ENCODE results near the gene PPIE. TPM values are rescaled to one million over a fixed set of nuclear protein-coding genes. Genes with fewer than 3 reads are reported as not detected.

PPIE gene
- total and polyA plus RNA-seq, 2 of the 8 experiments (the other 6 are each of a cell fraction or from before 2014, with no cell fraction given), result 38.9 to 56.1 TPM

- DNase-seq (ENCODE audit: low read depth in 1 of 2, low spot score in 2 of 2), result no peak
- TF ChIP-seq SAP30 (IDR thresholded peaks at IDR 0.05; ENCODE audit: insufficient read depth, insufficient replicate concordance, low read length), result no peak
- peak in 1 of 3 experiments; percentile 8; a peak in 1 of 4 replicates for TF ChIP-seq CTCF (IDR thresholded peaks at IDR 0.05; ENCODE audit: control extremely low read depth in 1 of 3, insufficient read depth in 1 of 3, low read depth in 1 of 3, low read length in 3 of 3)
- TF ChIP-seq HDAC6 (IDR thresholded peaks at IDR 0.05; ENCODE audit: low read depth, low read length), result no peak
- TF ChIP-seq POU5F1 (IDR thresholded peaks at IDR 0.05; ENCODE audit: low read depth, low read length), result no peak
- no peaks in the 10 kb centered on the region for H3K79me2 ChIP-seq (ENCODE audit: control insufficient read depth in 1 of 2, insufficient read depth in 2 of 2, low read length in 2 of 2)
- H2BK12ac ChIP-seq (ENCODE audit: low read depth, low read length), result no peak overlapping the region
- H3K27ac ChIP-seq (ENCODE audit: low read depth, low read length), result no peak overlapping the region
- H3K18ac ChIP-seq (ENCODE audit: extremely low read depth, low read length), result no peak overlapping the region
- H4K8ac ChIP-seq (ENCODE audit: extremely low read depth, insufficient read depth, low read length), result no peak overlapping the region
- H3K79me1 ChIP-seq (ENCODE audit: low read depth, low read length), result no peaks in the 10 kb centered on the region
- H2BK15ac ChIP-seq (ENCODE audit: low read length), result no peak overlapping the region
- no peaks in the 10 kb centered on the region for H3K9me3 ChIP-seq (ENCODE audit: insufficient read depth in 2 of 2, low read depth in 1 of 2, low read length in 1 of 2)
- no peak overlapping the region for H3K56ac ChIP-seq (replicated peaks; ENCODE audit: insufficient read length, low read depth, low read length)
- H4K91ac ChIP-seq (replicated peaks; ENCODE audit: insufficient read length, low read length), result no peak overlapping the region
- no peak overlapping the region for H4K5ac ChIP-seq (ENCODE audit: insufficient read length, low read depth, low read length)
- no peak overlapping the region for H2AK5ac ChIP-seq (ENCODE audit: low read depth, low read length)
- no peak overlapping the region for H2AFZ ChIP-seq (ENCODE audit: low read length)
- H2BK20ac ChIP-seq (ENCODE audit: low read length), result no peak overlapping the region
- no peaks in the 10 kb centered on the region for H3K36me3 ChIP-seq (ENCODE audit: control insufficient read depth in 2 of 4, insufficient read depth in 4 of 4, low read length in 3 of 4)
- 36% methylated on average over 12 of the region's 12 CpGs; no CpG with 5 or more reads in 1 of the 2 experiments for WGBS, 2 experiments (ENCODE audit: extremely low coverage in 1 of 2, insufficient coverage in 1 of 2, insufficient read length in 1 of 2, insufficient replicate concordance in 2 of 2, low coverage in 1 of 2, low lambda C conversion rate in 2 of 2, missing lambda C conversion rate in 1 of 2)
- no peak overlapping the region for H3K9ac ChIP-seq (replicated peaks in 1 of 4; ENCODE audit: extremely low read depth in 1 of 4, low read depth in 3 of 4, low read length in 3 of 4)
- H3K4ac ChIP-seq (replicated peaks; ENCODE audit: insufficient read length, low read depth, low read length), result no peak overlapping the region
- H3K4me2 ChIP-seq (ENCODE audit: insufficient read depth in 1 of 2, low read depth in 2 of 2, low read length in 2 of 2), result no peak overlapping the region
- CTCF ChIA-PET (ENCODE audit: partially characterized antibody), result interaction anchor here (1.1 to 9.1 kb wide), 17 partner anchors 9 to 105 kb away, joined by 3 to 78 read pairs (median 6); partner anchors contain the start of genes HPCAL4 and NT5C1A
- POLR2A ChIA-PET (ENCODE audit: partially characterized antibody), result interaction anchor here (0.6 to 3.1 kb wide), 3 partner anchors 10 to 260 kb away, joined by 4 to 16 read pairs (median 4); no protein-coding TSS in a partner anchor
- H2BK120ac ChIP-seq (replicated peaks; ENCODE audit: low read depth, low read length), result no peak overlapping the region
- H3K14ac ChIP-seq (ENCODE audit: insufficient read length), result no peak overlapping the region
- no peaks in the 10 kb centered on the region for H3K23me2 ChIP-seq (ENCODE audit: low read depth, low read length)
- H3K27me3 ChIP-seq (replicated peaks in 1 of 4; ENCODE audit: control insufficient read depth in 3 of 4, extremely low read depth in 1 of 4, insufficient read depth in 3 of 4, low read length in 3 of 4), result peaks cover 88 to 100% (median 96%) of the 10 kb centered on the region in 4 experiments
- H2BK5ac ChIP-seq (ENCODE audit: low read depth, low read length), result no peak overlapping the region
- H3K23ac ChIP-seq (ENCODE audit: insufficient read length), result no peak overlapping the region
- H3K4me3 ChIP-seq (ENCODE audit: extremely low read depth in 1 of 4, insufficient read depth in 2 of 4, low read depth in 3 of 4, low read length in 4 of 4), result no peak overlapping the region
- peaks cover 16 to 30% of the 10 kb centered on the region in 2 experiments for H4K20me1 ChIP-seq (replicated peaks in 1 of 2; ENCODE audit: control insufficient read depth in 1 of 2, insufficient read depth in 2 of 2, low read length in 2 of 2)
- no peak for FAIRE-seq
- peaks cover 3 to 15% (median 4%) of the 10 kb centered on the region in 4 experiments; a peak in 5 of 7 replicates for H3K4me1 ChIP-seq (replicated peaks in 1 of 4; ENCODE audit: control insufficient read depth in 3 of 4, insufficient read depth in 4 of 4, low read length in 3 of 4)
These were observed 27.3 kb upstream of the PPIE start for GRCh38 chr1:39711104-39711965.
